Measurements from ENCODE around the gene TMPRSS2.

The TMPRSS2 gene

DNA sequence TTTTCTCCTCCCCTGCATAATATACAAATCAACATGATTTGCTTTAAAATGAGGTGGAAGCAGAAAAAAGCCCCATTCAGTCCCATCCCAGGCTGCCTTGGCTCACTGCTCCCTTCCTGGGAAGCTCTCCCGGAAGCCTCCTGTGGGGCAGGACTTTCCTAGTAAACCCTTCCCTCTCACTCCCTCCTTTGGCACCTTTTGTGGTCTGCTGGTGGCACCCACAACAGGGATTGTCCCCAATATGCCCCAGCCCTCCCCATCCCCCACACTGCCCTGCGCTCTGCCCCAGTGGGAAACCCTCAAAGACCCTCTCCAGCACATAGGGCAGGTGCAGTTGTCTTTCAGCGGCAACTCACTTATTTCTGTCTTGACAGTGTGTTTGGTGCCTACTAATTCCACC lies 1.8 kb upstream of the TMPRSS2 start:
- no peak for DNase-seq (ENCODE audit: low spot score)

DNA sequence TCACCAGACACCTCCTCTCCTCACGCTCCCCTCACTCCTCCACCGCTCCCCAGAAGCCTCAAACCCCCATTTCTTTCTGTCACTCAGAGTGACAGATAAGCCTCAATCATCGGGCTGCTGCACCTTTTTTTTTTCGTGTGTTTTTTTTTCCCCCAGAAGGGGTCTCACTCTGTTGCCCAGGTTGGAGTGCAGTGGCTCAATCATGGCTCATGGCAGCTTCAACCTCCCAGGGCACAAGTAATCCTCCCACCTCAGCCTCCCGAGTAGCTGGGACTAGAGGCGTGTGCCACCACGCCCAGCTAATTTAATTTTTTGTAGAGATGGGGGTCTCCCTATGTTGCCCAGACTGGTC lies 1.2 kb upstream of the TMPRSS2 start:
- no peak for DNase-seq (ENCODE audit: low spot score)

DNA sequence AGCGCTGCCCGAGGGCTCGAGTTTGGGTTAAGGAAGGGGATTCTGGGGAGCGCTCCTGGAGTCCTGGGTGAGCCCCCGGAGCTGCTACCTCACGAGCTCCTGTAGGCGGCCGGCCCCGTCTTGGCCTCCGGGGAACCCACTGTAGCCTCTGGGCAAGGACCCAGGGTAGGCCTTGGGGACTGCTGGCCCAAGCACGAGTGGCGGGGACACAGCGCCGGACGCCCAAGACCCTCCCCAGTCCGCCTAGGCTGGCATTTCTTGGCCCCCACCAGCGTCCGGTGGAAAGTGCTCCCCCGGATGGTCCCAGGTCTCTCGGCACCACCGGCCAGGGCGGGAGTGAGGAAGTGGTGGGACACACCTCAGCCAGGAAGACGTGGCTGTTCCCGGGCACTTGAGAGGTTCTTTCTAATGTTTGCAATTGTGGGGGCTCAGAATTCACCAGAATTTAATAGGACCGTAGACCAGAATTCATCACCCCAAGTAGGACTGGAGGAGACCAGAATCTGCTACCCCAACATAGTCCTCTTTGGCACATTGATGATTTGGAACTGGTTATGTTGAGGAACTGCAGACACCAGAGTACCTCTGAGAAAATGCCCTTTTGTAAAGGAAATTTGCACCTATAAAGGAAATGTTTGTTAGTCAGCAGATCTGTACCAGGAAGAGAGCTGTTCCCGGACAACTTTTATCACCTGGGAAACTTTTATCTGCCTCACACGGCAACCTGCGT lies 622 bp upstream of the TMPRSS2 start:
- DNase-seq (ENCODE audit: low spot score) = no peak

DNA sequence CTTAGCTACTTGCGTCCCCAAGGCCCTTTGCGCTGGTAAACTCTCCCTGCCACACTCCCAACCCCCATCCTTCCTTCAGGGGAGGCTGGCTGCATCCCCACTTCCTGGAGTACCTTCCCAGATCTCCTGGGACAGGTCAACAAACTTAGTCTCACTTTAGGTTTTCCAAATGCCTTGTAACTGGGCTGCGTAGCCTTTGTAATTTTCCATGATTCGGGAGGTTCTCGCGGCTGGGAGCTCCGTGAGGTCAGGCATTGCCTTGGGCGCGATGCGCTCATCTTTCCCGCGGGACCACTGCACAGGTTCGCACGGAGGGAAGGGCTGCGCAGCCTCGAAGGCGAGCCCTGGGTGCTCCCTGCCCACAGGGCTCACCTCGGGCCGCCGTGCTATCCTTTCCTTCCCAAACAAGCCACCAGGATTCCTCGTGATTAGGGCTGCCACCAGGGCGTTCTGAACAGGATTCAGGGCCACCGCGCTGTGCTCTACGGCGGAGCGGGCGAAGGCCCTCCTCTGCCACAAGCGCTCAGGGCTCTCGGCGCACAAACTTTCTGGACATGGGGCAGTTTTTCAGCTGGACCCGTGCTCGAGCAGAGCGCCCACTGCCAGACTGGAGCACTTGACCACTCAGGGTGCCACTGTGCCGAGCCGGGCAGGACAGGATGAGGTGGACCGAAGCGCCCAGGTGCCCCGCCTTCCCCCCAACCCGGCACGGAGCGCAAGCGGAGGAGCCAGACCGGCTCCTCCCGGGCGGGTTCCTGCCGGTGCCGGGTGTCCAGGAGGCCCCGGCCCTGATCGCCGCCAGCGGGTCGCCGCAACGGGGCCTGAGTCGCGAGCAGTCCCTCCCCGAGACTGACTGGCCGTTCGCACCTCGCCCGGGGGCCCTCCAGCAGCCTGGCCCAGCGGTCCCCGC lies 1.1 kb downstream of the TMPRSS2 start:
- DNase-seq (ENCODE audit: low spot score) = no peak

DNA sequence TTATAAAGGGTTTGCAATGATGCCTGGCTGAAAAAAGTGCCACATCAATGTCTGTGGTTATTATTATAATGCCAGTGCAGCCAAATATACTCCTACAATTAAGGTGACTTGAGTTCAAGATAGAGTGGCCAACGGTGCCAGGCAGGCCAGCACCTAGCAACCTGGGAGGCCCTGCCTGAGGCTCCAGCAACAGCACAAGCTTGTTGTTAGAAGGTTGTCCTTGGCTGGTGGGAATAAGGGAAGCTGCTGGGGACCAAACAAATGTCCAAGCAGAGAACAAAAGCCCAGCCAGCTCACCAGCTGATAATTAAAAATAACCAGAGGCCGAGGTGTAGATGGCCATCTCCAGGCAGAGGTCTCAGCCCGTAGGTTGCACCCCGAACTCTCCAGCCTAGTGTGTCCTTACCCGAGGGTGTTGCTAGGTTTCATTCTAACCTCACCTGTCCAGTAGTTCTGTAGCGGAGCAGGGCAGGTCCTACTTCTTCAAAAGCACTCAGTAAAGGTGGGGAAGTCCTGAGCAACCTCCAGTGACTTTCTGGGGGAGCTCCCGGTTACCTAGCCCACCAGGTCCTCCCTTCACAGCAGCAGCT lies 1.9 kb downstream of the TMPRSS2 start:
- no peak for DNase-seq (ENCODE audit: low spot score)

DNA sequence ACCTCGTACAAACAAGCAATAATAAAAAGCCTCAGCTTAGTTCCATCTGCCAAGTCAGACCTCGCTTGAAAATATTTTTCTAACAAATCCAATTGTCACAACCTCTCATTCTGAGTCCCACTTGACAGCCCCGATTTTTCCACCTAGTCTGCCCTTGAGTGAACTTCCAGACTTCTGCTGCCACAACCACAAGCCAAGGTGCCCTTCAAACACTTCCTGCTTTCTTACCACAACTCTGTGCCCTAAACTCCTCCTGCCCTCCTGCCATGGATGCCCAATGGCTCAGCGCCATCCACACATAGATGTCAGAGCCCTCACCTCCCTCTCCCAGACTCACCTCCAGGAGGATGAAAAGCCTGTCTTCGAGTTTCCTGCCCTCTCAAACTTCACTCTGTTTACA lies 3.9 kb downstream of the TMPRSS2 start:
- DNase-seq (ENCODE audit: low spot score) = no peak

DNA sequence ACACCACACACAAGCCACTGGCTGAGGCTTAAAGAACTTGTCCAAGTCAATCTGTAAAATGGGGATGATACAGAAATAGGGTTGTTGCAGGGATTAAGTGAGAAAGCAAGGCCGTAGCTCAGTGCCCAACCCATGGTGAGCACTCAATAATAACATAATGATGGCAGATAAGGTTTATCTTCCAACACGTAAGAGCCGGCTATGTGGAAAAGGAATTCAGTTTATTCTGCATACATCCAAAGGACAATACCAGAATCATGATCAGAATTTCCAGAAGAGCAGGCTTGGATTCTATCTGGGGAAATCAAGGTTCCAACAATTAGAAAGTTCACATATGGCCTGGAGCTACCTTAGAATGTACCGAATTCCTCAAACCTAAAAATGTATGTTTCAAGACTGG lies 4.6 kb downstream of the TMPRSS2 start:
- no peak for DNase-seq (ENCODE audit: low spot score)

DNA sequence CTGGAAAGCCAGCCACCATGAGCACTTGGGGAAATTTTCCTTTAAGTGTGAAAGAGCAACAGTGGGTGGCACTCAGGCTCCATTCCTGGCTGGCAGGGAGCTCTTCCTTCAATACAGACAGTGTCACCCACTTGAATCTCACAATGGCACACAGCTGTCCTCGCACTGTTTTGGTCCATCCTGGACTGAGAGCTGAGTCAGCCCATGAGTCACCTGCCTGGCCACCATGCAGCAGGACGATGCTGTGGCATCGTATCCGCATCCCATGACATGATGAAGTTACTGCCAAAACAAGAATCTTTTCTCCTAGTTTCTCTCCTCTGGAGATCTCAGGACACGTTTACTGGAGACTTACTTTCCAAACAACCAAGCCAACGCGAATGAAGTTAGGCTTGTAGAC lies 6.0 kb downstream of the TMPRSS2 start:
- peak; percentile 43 for DNase-seq (ENCODE audit: low spot score)

- no peak for DNase-seq (ENCODE audit: low spot score)
Observed at GRCh38 chr21:41500931-41501381, 7.0 kb downstream of the TMPRSS2 start.

DNA sequence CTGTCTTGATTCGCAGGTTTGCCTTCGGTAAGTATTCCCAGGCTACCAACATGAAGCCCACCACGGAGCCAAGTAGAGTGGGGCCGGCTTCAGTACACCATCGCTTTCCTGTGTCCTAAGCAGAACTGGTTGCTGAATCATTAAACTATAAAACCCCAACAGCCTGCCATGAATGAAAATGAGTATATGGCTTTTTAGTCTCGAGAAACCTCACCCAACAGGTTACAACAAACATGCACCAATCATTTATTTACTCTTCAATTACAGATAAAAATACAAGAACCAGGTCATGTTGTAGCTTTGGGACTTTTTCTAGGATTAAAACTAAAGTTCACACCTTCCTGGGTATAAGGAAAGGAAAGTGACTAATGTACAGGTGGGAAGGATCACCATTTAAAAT lies 7.6 kb downstream of the TMPRSS2 start:
- DNase-seq (ENCODE audit: low spot score) = no peak

- DNase-seq (ENCODE audit: low spot score) = no peak
Observed at GRCh38 chr21:41499920-41500319, 8.0 kb downstream of the TMPRSS2 start.

DNA sequence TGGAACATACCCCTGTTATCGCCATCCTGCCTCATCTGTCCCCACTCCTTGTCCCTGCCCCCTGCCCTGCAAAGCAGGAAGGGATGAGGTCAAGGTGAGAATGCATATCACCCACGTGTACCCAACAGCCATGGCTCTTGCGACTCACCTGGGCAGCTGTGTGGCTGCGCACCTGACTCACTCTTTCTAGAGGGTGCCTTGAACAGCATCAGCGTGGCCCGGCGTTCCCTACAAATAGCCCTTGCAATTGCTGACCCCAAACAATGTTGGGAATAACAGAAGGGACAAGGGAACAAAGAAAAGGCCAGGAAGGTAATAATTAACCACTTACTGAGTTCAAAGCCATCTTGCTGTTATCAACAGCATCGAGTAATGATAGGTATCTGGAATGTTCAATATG lies 10.2 kb downstream of the TMPRSS2 start:
- no peak for DNase-seq (ENCODE audit: low spot score)

GRCh38 chr21:41497008-41497407 lies 10.9 kb downstream of the TMPRSS2 start:
- DNase-seq (ENCODE audit: low spot score) = no peak

- no peak for DNase-seq (ENCODE audit: low spot score)
Observed at GRCh38 chr21:41494242-41494641, 13.7 kb downstream of the TMPRSS2 start.

DNA sequence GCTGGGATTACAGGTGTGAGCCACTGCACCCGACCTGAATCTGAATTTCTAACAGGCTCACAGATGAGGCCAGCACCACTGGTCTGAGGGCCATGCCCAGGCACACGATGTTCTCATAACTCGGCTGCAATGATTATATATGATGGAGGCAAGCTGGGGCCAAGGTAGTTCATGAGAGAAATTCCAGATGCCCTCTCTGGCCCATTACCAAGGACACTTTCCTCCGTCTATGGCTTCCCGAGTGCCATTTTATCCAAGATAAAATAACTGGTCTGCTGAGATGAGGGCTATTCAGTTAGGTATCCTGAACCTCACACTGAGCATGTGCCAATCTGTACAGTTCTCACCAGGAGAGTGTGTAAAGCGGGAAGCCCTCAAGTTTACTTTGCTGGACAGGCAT lies 16.5 kb downstream of the TMPRSS2 start:
- DNase-seq (ENCODE audit: low spot score) = no peak

DNA sequence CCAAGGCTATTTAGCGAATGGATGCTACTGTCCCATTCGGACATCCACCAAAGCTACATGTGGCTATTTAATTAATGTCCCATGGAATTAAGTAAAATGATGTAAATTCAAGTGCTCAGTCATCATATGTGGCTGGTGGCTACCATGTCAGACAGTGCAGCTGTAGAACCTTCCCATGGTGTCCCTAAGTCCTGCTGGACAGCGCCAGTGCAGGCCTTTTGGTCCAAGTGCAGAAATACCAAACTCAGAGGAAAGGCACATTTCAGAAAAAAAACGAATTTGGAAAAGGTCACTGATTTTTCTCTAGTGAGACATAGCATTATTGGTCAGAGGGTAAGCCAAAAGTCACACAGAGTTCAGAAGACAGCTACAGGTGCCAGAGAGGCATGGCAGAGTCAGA lies 17.6 kb downstream of the TMPRSS2 start:
- DNase-seq (ENCODE audit: low spot score) = no peak

- DNase-seq (ENCODE audit: low spot score) = no peak
Observed at GRCh38 chr21:41489329-41489728, 18.6 kb downstream of the TMPRSS2 start.

DNA sequence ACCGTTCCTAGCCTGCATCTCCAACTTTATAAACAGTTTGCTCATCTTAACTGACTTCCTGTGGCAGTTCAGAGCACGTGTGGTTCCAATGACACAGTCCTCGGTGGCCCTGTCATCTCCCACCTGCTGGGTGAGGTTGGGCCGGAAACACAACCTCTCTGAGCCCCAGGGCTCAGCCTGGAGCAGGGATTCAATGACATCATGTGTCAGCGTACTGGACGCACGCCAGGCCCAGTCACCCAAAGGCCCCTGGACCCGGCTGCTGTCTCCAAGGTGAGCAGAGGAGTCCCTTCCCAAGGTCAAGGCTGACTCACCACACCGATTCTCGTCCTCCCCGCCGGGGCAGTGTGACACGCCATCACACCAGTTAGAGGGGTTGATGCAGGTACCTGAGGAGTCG lies 19.9 kb downstream of the TMPRSS2 start:
- DNase-seq (ENCODE audit: low spot score) = no peak

GRCh38 chr21:41487082-41487481 lies 20.9 kb downstream of the TMPRSS2 start:
- no peak for DNase-seq (ENCODE audit: low spot score)

- DNase-seq (ENCODE audit: low spot score) = no peak
Observed at GRCh38 chr21:41483973-41484372, 24.0 kb downstream of the TMPRSS2 start.

- no peak for DNase-seq (ENCODE audit: low spot score)
Observed at GRCh38 chr21:41483415-41483814, 24.5 kb downstream of the TMPRSS2 start.

DNA sequence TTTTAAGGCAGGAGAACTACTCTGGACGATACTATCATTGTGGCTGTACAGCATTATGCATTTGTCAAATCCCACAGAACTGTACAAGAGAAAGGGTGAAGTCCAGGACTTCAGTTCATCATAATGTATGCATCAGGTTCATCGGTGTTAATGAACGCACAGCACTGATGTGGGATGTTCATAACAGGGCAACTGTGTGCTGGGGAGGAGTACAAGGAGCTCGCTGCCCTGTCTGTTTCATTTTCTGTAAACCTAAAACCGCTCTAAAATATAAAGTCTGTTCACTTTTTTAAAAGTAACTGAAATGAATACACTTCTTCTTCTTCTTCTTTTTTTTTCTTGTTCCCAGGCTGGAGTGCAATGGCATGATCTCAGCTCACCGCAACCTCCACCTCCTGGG lies 25.0 kb downstream of the TMPRSS2 start:
- no peak for DNase-seq (ENCODE audit: low spot score)

- DNase-seq (ENCODE audit: low spot score) = no peak
Observed at GRCh38 chr21:41482301-41482700, 25.7 kb downstream of the TMPRSS2 start.
